GM10266 (cell line): ENCODE results near the gene SPAG16.

ENCODE experiments used
- DNase-seq: peaks from one replicate; pipeline ENCODE4 v3.0.0; 2012; ENCODE audit errors: extremely low spot score
- CTCF ChIP-seq: IDR thresholded peaks from 2 replicates; pipeline ENCODE4 v1.5.1; 2012; ENCODE audit warnings: mild to moderate bottlenecking, low read depth; ENCODE audit not compliant: control insufficient read depth, insufficient read depth; ENCODE audit errors: missing control alignments

The SPAG16 gene

GRCh38 chr2:213281156-213281555 is 3.1 kb upstream of the SPAG16 start:
- no peak for DNase-seq
- no peak for TF ChIP-seq CTCF

- no peak for TF ChIP-seq CTCF
Measured at GRCh38 chr2:213285404-213285803, 1.1 kb downstream of the SPAG16 start.

GRCh38 chr2:213286161-213286560 is 1.9 kb downstream of the SPAG16 start:
- TF ChIP-seq CTCF: no peak
- DNase-seq: no peak

More at GRCh38 chr2:213285404-213285803, 1.1 kb downstream of the SPAG16 start:
- no peak for DNase-seq

GRCh38 chr2:213288913-213289700 is 4.8 kb downstream of the SPAG16 start:
- DNase-seq: no peak
- TF ChIP-seq CTCF: no peak

- TF ChIP-seq CTCF: no peak
- no peak for DNase-seq
Measured at GRCh38 chr2:213290501-213290900, 6.2 kb downstream of the SPAG16 start.

GRCh38 chr2:213296270-213296669 is 12.0 kb downstream of the SPAG16 start:
- TF ChIP-seq CTCF: no peak
- no peak for DNase-seq

GRCh38 chr2:213306316-213306942 is 22.2 kb downstream of the SPAG16 start:
- no peak for DNase-seq

More at GRCh38 chr2:213306316-213306942, 22.2 kb downstream of the SPAG16 start:
- TF ChIP-seq CTCF: no peak
